Lower leg skin (tissue), 4 donors: ENCODE measurements around the gene SELENOT. TPM values are rescaled to one million over a fixed set of nuclear protein-coding genes. Genes with fewer than 3 reads are reported as not detected.
"Not testable (repeated sequence)": the region's sequence is repeated elsewhere in the genome, so short reads cannot be mapped to it uniquely, and the experiment has no call there.

Experiments used
- DNase-seq, 2 donors: peaks; one replicate each; pipeline ENCODE4 v3.0.0-alpha.2; 2019; ENCODE audit warnings: low spot score in 2 of 2
- H3K4me3 ChIP-seq: fragments of 200-600 bp; sonication (generic); 2 replicates; pipeline ENCODE4 v1.5.1; 2017; ENCODE audit warnings: mild to moderate bottlenecking, low read depth; ENCODE audit not compliant: poor library complexity, severe bottlenecking
- POLR2A ChIP-seq, 2 donors: fragments of 450-650 bp; IDR thresholded peaks; one replicate each; pipeline ENCODE4 v1.6.1; 2016 to 2017; ENCODE audit warnings: antibody characterized with exemption in 2 of 2, mild to moderate bottlenecking in 1 of 2, moderate library complexity in 1 of 2
- WGBS, 2 donors: methylation state at CpG; one replicate each; pipeline ENCODE4 v1.1.5; 2018; 5-methylcytosine and 5-hydroxymethylcytosine counted together
- intact Hi-C: fragments of 100-400 bp; cut with DNase I; formaldehyde crosslinking; loops from one replicate; pipeline ENCODE4 v1.15.0; 2023; ENCODE audit warnings: low total_unique reads
- total RNA-seq, 4 donors: library from RNA; depleted of rRNA; stranded (reverse); fragments of >200 nt; gene quantifications; one replicate each; pipeline ENCODE4 v1.1.0, GENCODE V29; 2016
- TF ChIP-seq, protein P1 (sequence below), 3 donors: fragments of 450-650 bp; IDR thresholded peaks; one replicate each; pipeline ENCODE4 v1.5.1; 2016; ENCODE audit warnings: antibody characterized with exemption in 3 of 3, mild to moderate bottlenecking in 3 of 3, moderate library complexity in 2 of 3

The SELENOT gene
- total RNA-seq, 4 donors from 2014 or later: 39.2 to 76.8 (median 64.8) TPM

- intact Hi-C loops: no loop called here
- no peak overlapping the region for H3K4me3 ChIP-seq
- no peak for TF ChIP-seq POLR2A (IDR thresholded peaks at IDR 0.05)
- TF ChIP-seq, protein P1, sequence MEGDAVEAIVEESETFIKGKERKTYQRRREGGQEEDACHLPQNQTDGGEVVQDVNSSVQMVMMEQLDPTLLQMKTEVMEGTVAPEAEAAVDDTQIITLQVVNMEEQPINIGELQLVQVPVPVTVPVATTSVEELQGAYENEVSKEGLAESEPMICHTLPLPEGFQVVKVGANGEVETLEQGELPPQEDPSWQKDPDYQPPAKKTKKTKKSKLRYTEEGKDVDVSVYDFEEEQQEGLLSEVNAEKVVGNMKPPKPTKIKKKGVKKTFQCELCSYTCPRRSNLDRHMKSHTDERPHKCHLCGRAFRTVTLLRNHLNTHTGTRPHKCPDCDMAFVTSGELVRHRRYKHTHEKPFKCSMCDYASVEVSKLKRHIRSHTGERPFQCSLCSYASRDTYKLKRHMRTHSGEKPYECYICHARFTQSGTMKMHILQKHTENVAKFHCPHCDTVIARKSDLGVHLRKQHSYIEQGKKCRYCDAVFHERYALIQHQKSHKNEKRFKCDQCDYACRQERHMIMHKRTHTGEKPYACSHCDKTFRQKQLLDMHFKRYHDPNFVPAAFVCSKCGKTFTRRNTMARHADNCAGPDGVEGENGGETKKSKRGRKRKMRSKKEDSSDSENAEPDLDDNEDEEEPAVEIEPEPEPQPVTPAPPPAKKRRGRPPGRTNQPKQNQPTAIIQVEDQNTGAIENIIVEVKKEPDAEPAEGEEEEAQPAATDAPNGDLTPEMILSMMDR (IDR thresholded peaks at IDR 0.05): no peak
- WGBS, 2 donors: 96 to 99% methylated on average over 34 of the region's 34 CpGs
- no peak for DNase-seq
Observed at GRCh38 chr3:150611666-150612065, 8.5 kb downstream of the SELENOT start.

DNA sequence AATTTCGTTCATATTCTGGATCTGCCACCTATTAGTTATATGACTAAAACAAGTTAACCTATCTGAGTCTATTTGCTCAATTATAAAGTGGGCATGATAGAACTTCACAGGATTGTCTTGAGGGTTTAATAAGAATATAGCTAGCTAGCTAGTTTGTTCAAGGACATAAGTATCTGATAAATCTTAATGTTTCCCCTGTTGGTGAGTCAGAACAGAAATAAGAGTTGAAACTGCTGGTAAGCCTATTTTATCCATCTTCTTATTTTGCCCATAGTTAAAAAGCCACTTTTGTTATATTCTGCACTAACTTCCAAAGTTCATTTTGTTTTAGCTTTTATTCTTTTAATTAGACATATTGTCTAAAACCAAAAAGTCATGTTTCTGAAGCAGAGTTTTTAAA lies 9.4 kb downstream of the SELENOT start:
- TF ChIP-seq, protein P1 (IDR thresholded peaks at IDR 0.05): no peak
- no peak for TF ChIP-seq POLR2A (IDR thresholded peaks at IDR 0.05)
- WGBS, 2 donors: 94 to 95% methylated on average over 1 of the region's 1 CpG
- intact Hi-C loops: no loop called here
- no peak for DNase-seq
- H3K4me3 ChIP-seq: no peak overlapping the region

GRCh38 chr3:150613034-150613433 lies 9.9 kb downstream of the SELENOT start:
- WGBS, 2 donors: 91 to 95% methylated on average over 2 of the region's 2 CpGs
- intact Hi-C loops: no loop called here
- DNase-seq: no peak
- TF ChIP-seq POLR2A (IDR thresholded peaks at IDR 0.05): no peak
- TF ChIP-seq, protein P1 (IDR thresholded peaks at IDR 0.05): no peak
- H3K4me3 ChIP-seq: no peak overlapping the region

- intact Hi-C loops: no loop called here
- WGBS, 2 donors: 91 to 92% methylated on average over 2 of the region's 2 CpGs
Observed at GRCh38 chr3:150613709-150614480, 10.8 kb downstream of the SELENOT start.

GRCh38 chr3:150620002-150620689 lies 17.0 kb downstream of the SELENOT start:
- intact Hi-C loops: no loop called here
- TF ChIP-seq, protein P1 (IDR thresholded peaks at IDR 0.05): no peak
- no peak for TF ChIP-seq POLR2A (IDR thresholded peaks at IDR 0.05)
- DNase-seq: no peak
- no peak overlapping the region for H3K4me3 ChIP-seq
- 92% methylated on average over 7 of the region's 7 CpGs for WGBS, 2 donors

More at GRCh38 chr3:150613709-150614480, 10.8 kb downstream of the SELENOT start:
- TF ChIP-seq, protein P1 (IDR thresholded peaks at IDR 0.05): no peak
- TF ChIP-seq POLR2A (IDR thresholded peaks at IDR 0.05): no peak
- DNase-seq: no peak
- H3K4me3 ChIP-seq: no peak overlapping the region

DNA sequence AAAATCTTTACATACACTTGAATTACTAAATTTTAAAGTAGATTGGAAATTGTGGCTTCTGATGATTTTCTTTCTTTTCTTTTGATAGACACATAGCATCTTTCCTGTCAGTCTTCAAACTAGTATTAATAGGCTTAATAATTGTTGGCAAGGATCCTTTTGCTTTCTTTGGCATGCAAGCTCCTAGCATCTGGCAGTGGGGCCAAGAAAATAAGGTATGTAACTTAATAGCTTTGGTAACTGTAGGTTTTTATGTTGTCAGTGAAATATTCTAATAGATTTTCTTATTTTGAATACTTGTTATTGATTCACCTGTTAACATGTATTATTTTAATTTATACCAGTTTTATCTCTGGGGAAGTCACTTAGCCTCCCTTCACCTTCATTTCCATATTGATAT lies 19.8 kb downstream of the SELENOT start:
- intact Hi-C loops, H3K4me3 ChIP-seq, DNase-seq: not testable (repeated sequence)
